Measurements from ENCODE around the gene KIR3DL3.

DNA sequence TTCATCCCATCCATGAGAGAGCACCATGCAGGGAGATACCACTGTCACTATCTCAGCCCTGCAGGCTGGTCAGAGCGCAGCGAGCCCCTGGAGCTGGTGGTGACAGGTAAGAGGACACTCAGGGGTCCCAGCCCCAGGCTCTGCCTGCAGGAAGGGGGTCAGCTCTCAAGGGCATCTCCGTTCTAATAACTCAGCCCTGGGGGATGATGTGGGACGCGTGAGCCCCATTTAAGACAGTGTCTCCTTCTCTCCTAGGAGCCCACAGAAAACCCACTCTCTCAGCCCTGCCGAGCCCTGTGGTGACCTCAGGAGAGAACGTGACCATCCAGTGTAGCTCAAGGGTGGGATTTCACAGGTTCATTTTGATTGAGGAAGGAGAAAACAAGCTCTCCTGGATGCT lies 15.5 kb upstream of the KIR3DL3 start:
- TF ChIP-seq EP300 (IDR thresholded peaks at IDR 0.05) (no peak), ESRRA (IDR thresholded peaks at IDR 0.05; ENCODE audit: borderline replicate concordance, low read length) (no peak), KDM5A (IDR thresholded peaks at IDR 0.05) (no peak), POLR2A (IDR thresholded peaks at IDR 0.05; ENCODE audit: low read length) (no peak)
- TF ChIP-seq, protein P1, sequence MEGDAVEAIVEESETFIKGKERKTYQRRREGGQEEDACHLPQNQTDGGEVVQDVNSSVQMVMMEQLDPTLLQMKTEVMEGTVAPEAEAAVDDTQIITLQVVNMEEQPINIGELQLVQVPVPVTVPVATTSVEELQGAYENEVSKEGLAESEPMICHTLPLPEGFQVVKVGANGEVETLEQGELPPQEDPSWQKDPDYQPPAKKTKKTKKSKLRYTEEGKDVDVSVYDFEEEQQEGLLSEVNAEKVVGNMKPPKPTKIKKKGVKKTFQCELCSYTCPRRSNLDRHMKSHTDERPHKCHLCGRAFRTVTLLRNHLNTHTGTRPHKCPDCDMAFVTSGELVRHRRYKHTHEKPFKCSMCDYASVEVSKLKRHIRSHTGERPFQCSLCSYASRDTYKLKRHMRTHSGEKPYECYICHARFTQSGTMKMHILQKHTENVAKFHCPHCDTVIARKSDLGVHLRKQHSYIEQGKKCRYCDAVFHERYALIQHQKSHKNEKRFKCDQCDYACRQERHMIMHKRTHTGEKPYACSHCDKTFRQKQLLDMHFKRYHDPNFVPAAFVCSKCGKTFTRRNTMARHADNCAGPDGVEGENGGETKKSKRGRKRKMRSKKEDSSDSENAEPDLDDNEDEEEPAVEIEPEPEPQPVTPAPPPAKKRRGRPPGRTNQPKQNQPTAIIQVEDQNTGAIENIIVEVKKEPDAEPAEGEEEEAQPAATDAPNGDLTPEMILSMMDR (IDR thresholded peaks at IDR 0.05) = no peak
